GM19099 (cell line): Measurements from ENCODE around the gene CTNNA2.

Experiments
- POLR2A ChIP-seq: IDR thresholded peaks from 3 replicates; pipeline ENCODE4 v1.6.1; 2011; ENCODE audit warnings: low read depth; ENCODE audit not compliant: insufficient read length; ENCODE audit errors: extremely low read depth

The CTNNA2 gene

GRCh38 chr2:80621656-80622055 is 1108.8 kb downstream of the CTNNA2 start:
- TF ChIP-seq POLR2A, result no peak

DNA sequence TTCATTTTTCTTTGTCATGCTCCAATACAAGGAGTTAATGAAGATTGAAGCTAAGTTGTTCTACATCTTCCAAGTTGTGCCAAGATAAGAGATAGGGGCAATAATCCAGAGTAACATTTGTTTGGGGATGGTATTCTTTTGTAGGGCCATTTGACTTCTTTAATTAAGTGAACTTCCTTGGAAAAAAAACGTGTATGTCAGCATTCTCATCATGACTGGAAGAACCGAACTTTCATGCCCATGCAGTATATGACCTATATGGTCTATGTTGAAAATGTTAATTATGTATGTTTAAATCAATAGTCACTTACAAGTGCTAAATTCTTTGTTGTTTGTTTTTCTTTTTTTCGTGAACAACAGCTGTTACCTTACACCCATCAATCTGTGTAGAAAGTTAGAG is 1111.2 kb downstream of the CTNNA2 start:
- no peak for TF ChIP-seq POLR2A

GRCh38 chr2:80634590-80634989 is 1121.7 kb downstream of the CTNNA2 start:
- no peak for TF ChIP-seq POLR2A

DNA sequence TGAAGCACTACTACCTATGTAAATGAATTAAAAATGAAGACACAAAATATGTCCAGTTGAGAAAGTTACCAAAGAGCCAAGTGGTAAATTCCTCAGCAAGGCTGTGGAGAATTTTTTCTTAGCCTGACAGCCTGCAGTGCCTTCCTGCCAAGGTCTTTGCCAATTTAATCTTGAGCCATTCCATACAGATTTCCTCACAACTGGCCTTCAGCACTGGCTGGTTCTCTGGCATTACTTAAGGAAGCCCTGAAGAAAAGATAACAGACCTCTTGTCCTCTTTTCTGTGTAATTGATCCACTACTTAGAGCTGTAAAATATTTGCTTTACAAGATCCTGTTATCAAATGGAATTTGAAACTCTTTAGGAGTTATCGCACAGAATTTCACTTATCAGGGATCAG is 1125.9 kb downstream of the CTNNA2 start:
- no peak for TF ChIP-seq POLR2A

DNA sequence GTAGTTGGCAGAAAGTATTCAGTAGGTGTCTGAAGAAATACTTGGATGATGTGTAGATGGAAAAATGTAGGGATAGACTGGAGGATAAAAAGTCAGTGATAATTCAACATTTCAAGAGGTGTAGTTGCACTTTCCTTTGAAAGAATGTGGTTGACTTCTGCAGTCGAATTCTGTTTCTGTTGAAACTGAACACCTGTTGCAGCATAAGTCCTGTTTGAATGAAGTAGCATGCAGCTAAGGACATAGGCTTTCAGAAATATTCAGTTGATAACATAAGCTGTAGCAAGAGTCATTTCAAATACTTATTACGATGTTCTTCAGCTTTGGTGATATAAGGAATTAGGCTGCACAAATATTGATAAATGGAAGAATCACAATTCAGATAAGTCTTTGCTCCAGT is 1129.6 kb downstream of the CTNNA2 start:
- no peak for TF ChIP-seq POLR2A

GRCh38 chr2:80643598-80643997 is 1130.7 kb downstream of the CTNNA2 start:
- TF ChIP-seq POLR2A, result no peak

DNA sequence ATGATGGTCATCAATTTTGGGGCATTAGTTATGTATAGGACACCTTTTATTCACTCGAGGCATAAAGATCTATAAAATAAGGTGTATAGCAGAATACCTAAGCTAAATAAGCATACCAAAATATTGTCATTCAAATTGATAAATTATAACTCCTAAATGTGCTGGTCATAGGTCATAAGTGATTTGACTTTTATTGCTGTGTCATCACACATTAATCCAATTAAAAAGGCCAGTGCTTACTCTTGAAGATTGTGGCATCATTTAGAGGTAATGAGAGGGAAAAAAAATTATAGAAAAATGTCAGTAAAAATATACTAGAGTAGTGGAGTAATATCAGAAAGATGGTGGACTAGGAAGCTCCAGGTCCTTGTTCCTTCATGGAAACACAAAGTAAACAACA is 1138.6 kb downstream of the CTNNA2 start:
- no peak for TF ChIP-seq POLR2A

DNA sequence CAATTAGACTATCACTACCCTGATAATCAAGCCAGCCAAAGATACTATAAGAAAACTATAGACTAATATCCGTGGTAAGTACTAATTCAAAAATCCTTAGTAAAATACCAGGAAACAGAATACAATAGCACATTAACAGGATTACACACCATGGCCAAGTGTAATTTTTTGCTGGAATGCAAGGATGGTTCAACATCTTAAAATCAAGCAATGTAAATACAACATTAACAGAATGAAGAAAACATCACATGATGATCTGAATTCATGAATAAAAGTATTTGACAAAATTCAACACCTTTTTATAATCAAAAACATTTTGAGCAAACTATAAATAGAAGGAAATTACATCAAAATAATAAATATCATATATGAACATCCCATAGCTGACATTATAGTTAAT is 1142.4 kb downstream of the CTNNA2 start:
- TF ChIP-seq POLR2A, result no peak

GRCh38 chr2:80670763-80671162 is 1157.9 kb downstream of the CTNNA2 start:
- no peak for TF ChIP-seq POLR2A

GRCh38 chr2:80687524-80687923 is 1174.7 kb downstream of the CTNNA2 start:
- TF ChIP-seq POLR2A, result no peak

DNA sequence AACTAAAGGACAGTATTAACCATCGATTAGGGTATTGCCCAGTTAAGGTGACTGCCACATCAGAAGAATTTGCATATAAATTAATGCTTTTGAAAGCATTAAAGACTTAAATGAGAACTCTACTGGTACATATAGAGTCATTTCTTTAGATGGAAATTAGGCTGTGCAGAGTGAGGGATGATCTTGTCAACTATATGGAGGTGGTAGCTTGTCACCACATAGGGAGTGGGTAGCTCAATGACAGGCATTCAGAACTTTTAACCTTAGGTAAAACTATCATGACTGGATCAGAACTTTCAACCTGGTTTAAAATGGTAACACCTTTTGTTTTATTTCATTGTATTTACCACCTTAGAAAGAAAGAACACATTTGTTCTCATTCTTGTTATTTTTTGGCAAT is 1176.3 kb downstream of the CTNNA2 start:
- no peak for TF ChIP-seq POLR2A
